Measurements from ENCODE around the gene IMMP2L.

DNA sequence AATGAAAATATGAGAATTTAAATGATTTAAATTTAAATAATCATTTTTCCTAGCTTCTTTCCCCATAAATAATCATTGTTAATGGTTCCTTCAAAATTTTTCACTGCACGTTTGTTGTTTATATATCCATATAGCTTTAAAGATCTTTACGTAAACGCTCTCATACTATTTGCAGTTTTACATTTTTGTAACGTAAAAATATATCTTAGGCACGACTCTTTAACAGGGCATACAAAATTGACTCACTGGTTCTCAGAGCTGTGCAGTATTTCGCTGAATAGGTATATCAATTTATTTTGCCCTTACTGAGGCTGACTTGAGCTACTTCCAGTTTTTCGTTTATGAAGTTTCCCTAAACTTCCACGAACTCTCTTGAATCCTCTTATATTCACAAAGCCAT is 365.6 kb downstream of the IMMP2L start:
- TF ChIP-seq CEBPB (IDR thresholded peaks at IDR 0.05; ENCODE audit: low read depth, low read length) = no peak
- TF ChIP-seq, protein P1, sequence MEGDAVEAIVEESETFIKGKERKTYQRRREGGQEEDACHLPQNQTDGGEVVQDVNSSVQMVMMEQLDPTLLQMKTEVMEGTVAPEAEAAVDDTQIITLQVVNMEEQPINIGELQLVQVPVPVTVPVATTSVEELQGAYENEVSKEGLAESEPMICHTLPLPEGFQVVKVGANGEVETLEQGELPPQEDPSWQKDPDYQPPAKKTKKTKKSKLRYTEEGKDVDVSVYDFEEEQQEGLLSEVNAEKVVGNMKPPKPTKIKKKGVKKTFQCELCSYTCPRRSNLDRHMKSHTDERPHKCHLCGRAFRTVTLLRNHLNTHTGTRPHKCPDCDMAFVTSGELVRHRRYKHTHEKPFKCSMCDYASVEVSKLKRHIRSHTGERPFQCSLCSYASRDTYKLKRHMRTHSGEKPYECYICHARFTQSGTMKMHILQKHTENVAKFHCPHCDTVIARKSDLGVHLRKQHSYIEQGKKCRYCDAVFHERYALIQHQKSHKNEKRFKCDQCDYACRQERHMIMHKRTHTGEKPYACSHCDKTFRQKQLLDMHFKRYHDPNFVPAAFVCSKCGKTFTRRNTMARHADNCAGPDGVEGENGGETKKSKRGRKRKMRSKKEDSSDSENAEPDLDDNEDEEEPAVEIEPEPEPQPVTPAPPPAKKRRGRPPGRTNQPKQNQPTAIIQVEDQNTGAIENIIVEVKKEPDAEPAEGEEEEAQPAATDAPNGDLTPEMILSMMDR (IDR thresholded peaks at IDR 0.05; ENCODE audit: control extremely low read depth in 1 of 3, insufficient read depth in 1 of 3, low read depth in 1 of 3, low read length in 3 of 3) = no peak
- TF ChIP-seq JUND (IDR thresholded peaks at IDR 0.05; ENCODE audit: low read length) = no peak
- no peak for TF ChIP-seq EGR1 (IDR thresholded peaks at IDR 0.05; ENCODE audit: borderline replicate concordance, low read depth, low read length)
- TF ChIP-seq POLR2AphosphoS5 (IDR thresholded peaks at IDR 0.05; ENCODE audit: low read depth, low read length) = no peak
- no peak for TF ChIP-seq SP1 (IDR thresholded peaks at IDR 0.05; ENCODE audit: low read depth, low read length)
- no peak for TF ChIP-seq TCF12 (IDR thresholded peaks at IDR 0.05; ENCODE audit: low read depth, low read length)
- TF ChIP-seq CHD2 (IDR thresholded peaks at IDR 0.05; ENCODE audit: low read length) = no peak
- TF ChIP-seq CBX8 (IDR thresholded peaks at IDR 0.05; ENCODE audit: borderline replicate concordance, low read depth, low read length) = no peak
- TF ChIP-seq TAF1 (IDR thresholded peaks at IDR 0.05; ENCODE audit: low read depth, low read length) = no peak
- TF ChIP-seq POLR2A (IDR thresholded peaks at IDR 0.05; ENCODE audit: control extremely low read depth in 1 of 2, low read depth in 2 of 2, low read length in 2 of 2) = no peak
- TF ChIP-seq SRF (IDR thresholded peaks at IDR 0.05; ENCODE audit: low read depth, low read length) = no peak

All from H1 (cell line).